A549 (cell line): ENCODE measurements around the gene UHRF1.

ENCODE experiments used
- JUN ChIP-seq, 2 experiments: fragments of >200 bp; sonication (Bioruptor Twin); formaldehyde crosslinking; IDR thresholded peaks; 2 replicates in 1 of 2; 3 replicates in 1 of 2; pipeline ENCODE4 v1.6.1; 2016 to 2017
- TF ChIP-seq, protein P1 (sequence below): fragments of >200 bp; sonication (Bioruptor Twin); formaldehyde crosslinking; IDR thresholded peaks from 3 replicates; pipeline ENCODE4 v1.5.1; 2016

GRCh38 chr19:5005096-5005495 is 95.8 kb downstream of the UHRF1 start:
- TF ChIP-seq, protein P1, sequence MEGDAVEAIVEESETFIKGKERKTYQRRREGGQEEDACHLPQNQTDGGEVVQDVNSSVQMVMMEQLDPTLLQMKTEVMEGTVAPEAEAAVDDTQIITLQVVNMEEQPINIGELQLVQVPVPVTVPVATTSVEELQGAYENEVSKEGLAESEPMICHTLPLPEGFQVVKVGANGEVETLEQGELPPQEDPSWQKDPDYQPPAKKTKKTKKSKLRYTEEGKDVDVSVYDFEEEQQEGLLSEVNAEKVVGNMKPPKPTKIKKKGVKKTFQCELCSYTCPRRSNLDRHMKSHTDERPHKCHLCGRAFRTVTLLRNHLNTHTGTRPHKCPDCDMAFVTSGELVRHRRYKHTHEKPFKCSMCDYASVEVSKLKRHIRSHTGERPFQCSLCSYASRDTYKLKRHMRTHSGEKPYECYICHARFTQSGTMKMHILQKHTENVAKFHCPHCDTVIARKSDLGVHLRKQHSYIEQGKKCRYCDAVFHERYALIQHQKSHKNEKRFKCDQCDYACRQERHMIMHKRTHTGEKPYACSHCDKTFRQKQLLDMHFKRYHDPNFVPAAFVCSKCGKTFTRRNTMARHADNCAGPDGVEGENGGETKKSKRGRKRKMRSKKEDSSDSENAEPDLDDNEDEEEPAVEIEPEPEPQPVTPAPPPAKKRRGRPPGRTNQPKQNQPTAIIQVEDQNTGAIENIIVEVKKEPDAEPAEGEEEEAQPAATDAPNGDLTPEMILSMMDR, result no peak
- TF ChIP-seq JUN (IDR thresholded peaks at IDR 0.05), result no peak
